HAP-1 (cell line): Measurements from ENCODE around the gene NEFH.

Experiments
- DNase-seq, 2 experiments: peaks; one replicate each; pipeline ENCODE4 v3.0.0-alpha.2; 2016 to 2020; ENCODE audit warnings: low spot score in 2 of 2
- H3K27me3 ChIP-seq: fragments of 250-450 bp; sonication (Bioruptor Pico); 2 replicates; pipeline ENCODE4 v1.5.1; 2020; ENCODE audit warnings: low read depth, mild to moderate bottlenecking, moderate library complexity
- H3K36me3 ChIP-seq: fragments of 250-450 bp; sonication (Bioruptor Pico); replicated peaks from 2 replicates; pipeline ENCODE4 v1.5.1; 2020; ENCODE audit warnings: mild to moderate bottlenecking
- H3K4me1 ChIP-seq: fragments of 250-450 bp; sonication (Bioruptor Pico); 2 replicates; pipeline ENCODE4 v1.5.1; 2020; ENCODE audit warnings: mild to moderate bottlenecking
- H3K4me3 ChIP-seq: fragments of 250-450 bp; sonication (Bioruptor Pico); 2 replicates; pipeline ENCODE4 v1.5.1; 2020; ENCODE audit warnings: mild to moderate bottlenecking, moderate library complexity
- H3K9me3 ChIP-seq: fragments of 250-450 bp; sonication (Bioruptor Pico); 2 replicates; pipeline ENCODE4 v1.5.1; 2020; ENCODE audit warnings: mild to moderate bottlenecking, moderate library complexity
- in situ Hi-C: fragments of 300-500 bp; cut with MboI; formaldehyde crosslinking; loops from 3 replicates; pipeline ENCODE4 v1.14.3; 2020; ENCODE audit warnings: low sequenced_read_pairs, inconsistent platforms, mixed read lengths

Gene NEFH

GRCh38 chr22:29491012-29491411 is 11.0 kb downstream of the NEFH start:
- Histone ChIP-seq H3K27me3 (no peaks in the 10 kb centered on the region), H3K4me1 (no peaks in the 10 kb centered on the region), H3K36me3 (no peaks in the 10 kb centered on the region), H3K4me3 (no peak overlapping the region), H3K9me3 (peaks cover 8% of the 10 kb centered on the region)
- in situ Hi-C loops, result no loop called here
- DNase-seq, result no peak

- no peaks in the 10 kb centered on the region for H3K4me1 ChIP-seq
- no peak overlapping the region for H3K4me3 ChIP-seq
- no peaks in the 10 kb centered on the region for H3K36me3 ChIP-seq
- no peak for DNase-seq
- in situ Hi-C loops, result no loop called here
- no peaks in the 10 kb centered on the region for H3K27me3 ChIP-seq
- H3K9me3 ChIP-seq, result peaks cover 8% of the 10 kb centered on the region
Observed at GRCh38 chr22:29493636-29494035, 13.6 kb downstream of the NEFH start.

GRCh38 chr22:29499852-29500251 is 19.8 kb downstream of the NEFH start:
- H3K9me3 ChIP-seq, result peaks cover 2% of the 10 kb centered on the region; the same call in 1 of the 2 replicates
- in situ Hi-C loops, result no loop called here
- no peak for DNase-seq

GRCh38 chr22:29503811-29504372 is 23.9 kb downstream of the NEFH start:
- in situ Hi-C loops, result no loop called here
- peak; percentile 72 to 76 for DNase-seq
- no peak overlapping the region for H3K4me3 ChIP-seq
- no peaks in the 10 kb centered on the region for H3K27me3 ChIP-seq
- H3K36me3 ChIP-seq, result peaks cover 22% of the 10 kb centered on the region
- H3K4me1 ChIP-seq, result peaks cover 8% of the 10 kb centered on the region
- H3K9me3 ChIP-seq, result no peaks in the 10 kb centered on the region

More at GRCh38 chr22:29499852-29500251, 19.8 kb downstream of the NEFH start:
- Histone ChIP-seq H3K36me3 (no peaks in the 10 kb centered on the region), H3K4me1 (peaks cover 8% of the 10 kb centered on the region), H3K4me3 (no peak overlapping the region), H3K27me3 (no peaks in the 10 kb centered on the region)

- Histone ChIP-seq H3K4me1 (peaks cover under 1% of the 10 kb centered on the region), H3K9me3 (no peaks in the 10 kb centered on the region), H3K27me3 (no peaks in the 10 kb centered on the region), H3K36me3 (peaks cover 52% of the 10 kb centered on the region), H3K4me3 (no peak overlapping the region)
- in situ Hi-C loops, result no loop called here
- DNase-seq, result no peak
Observed at GRCh38 chr22:29509298-29509697, 29.3 kb downstream of the NEFH start.

GRCh38 chr22:29509815-29510214 is 29.8 kb downstream of the NEFH start:
- H3K36me3 ChIP-seq, result peaks cover 53% of the 10 kb centered on the region
- no peaks in the 10 kb centered on the region for H3K9me3 ChIP-seq
- H3K4me3 ChIP-seq, result no peak overlapping the region
- no peaks in the 10 kb centered on the region for H3K27me3 ChIP-seq
- in situ Hi-C loops, result no loop called here
- no peaks in the 10 kb centered on the region for H3K4me1 ChIP-seq
- no peak for DNase-seq

GRCh38 chr22:29510542-29510941 is 30.5 kb downstream of the NEFH start:
- in situ Hi-C loops, result no loop called here
- Histone ChIP-seq H3K27me3 (no peaks in the 10 kb centered on the region), H3K36me3 (peaks cover 58% of the 10 kb centered on the region), H3K4me1 (no peaks in the 10 kb centered on the region), H3K9me3 (no peaks in the 10 kb centered on the region), H3K4me3 (no peak overlapping the region)
- no peak for DNase-seq

- Histone ChIP-seq H3K36me3 (peaks cover 59% of the 10 kb centered on the region), H3K4me3 (no peak overlapping the region), H3K9me3 (no peaks in the 10 kb centered on the region), H3K4me1 (no peaks in the 10 kb centered on the region), H3K27me3 (no peaks in the 10 kb centered on the region)
- DNase-seq, result no peak
- in situ Hi-C loops, result no loop called here
Observed at GRCh38 chr22:29511126-29511862, 31.3 kb downstream of the NEFH start.

- in situ Hi-C loops, result no loop called here
- no peaks in the 10 kb centered on the region for H3K9me3 ChIP-seq
- DNase-seq, result no peak
- H3K36me3 ChIP-seq, result peaks cover 60% of the 10 kb centered on the region
- no peak overlapping the region for H3K4me3 ChIP-seq
- H3K4me1 ChIP-seq, result no peaks in the 10 kb centered on the region
- no peaks in the 10 kb centered on the region for H3K27me3 ChIP-seq
Observed at GRCh38 chr22:29512031-29512430, 32.0 kb downstream of the NEFH start.

- no peak overlapping the region for H3K4me3 ChIP-seq
- no peaks in the 10 kb centered on the region for H3K27me3 ChIP-seq
- H3K9me3 ChIP-seq, result no peaks in the 10 kb centered on the region
- in situ Hi-C loops, result no loop called here
- peaks cover 63% of the 10 kb centered on the region for H3K36me3 ChIP-seq
- no peaks in the 10 kb centered on the region; the same call in 1 of the 2 replicates for H3K4me1 ChIP-seq
- DNase-seq, result no peak
Observed at GRCh38 chr22:29517215-29517908, 37.3 kb downstream of the NEFH start.

- peaks cover 64% of the 10 kb centered on the region for H3K36me3 ChIP-seq
- in situ Hi-C loops, result no loop called here
- no peak overlapping the region for H3K4me3 ChIP-seq
- no peaks in the 10 kb centered on the region for H3K27me3 ChIP-seq
- H3K9me3 ChIP-seq, result no peaks in the 10 kb centered on the region
- H3K4me1 ChIP-seq, result no peaks in the 10 kb centered on the region; the same call in 1 of the 2 replicates
- DNase-seq, result no peak
Observed at GRCh38 chr22:29518427-29518826, 38.4 kb downstream of the NEFH start.

GRCh38 chr22:29519996-29520395 is 40.0 kb downstream of the NEFH start:
- in situ Hi-C loops, result loop anchor here (10.0 kb wide), 1 partner anchor 125 kb away; no protein-coding TSS in a partner anchor
- H3K4me3 ChIP-seq, result no peak overlapping the region
- H3K36me3 ChIP-seq, result peaks cover 76% of the 10 kb centered on the region
- no peaks in the 10 kb centered on the region; the same call in 1 of the 2 replicates for H3K4me1 ChIP-seq
- DNase-seq, result no peak
- no peaks in the 10 kb centered on the region for H3K9me3 ChIP-seq
- no peaks in the 10 kb centered on the region for H3K27me3 ChIP-seq

- no peak for DNase-seq
- no peaks in the 10 kb centered on the region for H3K9me3 ChIP-seq
- H3K4me3 ChIP-seq, result no peak overlapping the region
- no peaks in the 10 kb centered on the region; the same call in 1 of the 2 replicates for H3K4me1 ChIP-seq
- H3K36me3 ChIP-seq, result peaks cover 81% of the 10 kb centered on the region
- in situ Hi-C loops, result loop anchor here (10.0 kb wide), 1 partner anchor 126 kb away; no protein-coding TSS in a partner anchor
- no peaks in the 10 kb centered on the region for H3K27me3 ChIP-seq
Observed at GRCh38 chr22:29520851-29521250, 40.8 kb downstream of the NEFH start.

GRCh38 chr22:29521526-29521925 is 41.5 kb downstream of the NEFH start:
- H3K27me3 ChIP-seq, result no peaks in the 10 kb centered on the region
- peaks cover 82% of the 10 kb centered on the region for H3K36me3 ChIP-seq
- no peak for DNase-seq
- in situ Hi-C loops, result loop anchor here (10.0 kb wide), 1 partner anchor 127 kb away; no protein-coding TSS in a partner anchor
- no peaks in the 10 kb centered on the region for H3K9me3 ChIP-seq
- H3K4me3 ChIP-seq, result no peak overlapping the region
- no peaks in the 10 kb centered on the region; the same call in 1 of the 2 replicates for H3K4me1 ChIP-seq
